GM19023 (cell line): ENCODE results near the gene MYO7B.

Experiments used
- ATAC-seq: cut with Tn5 transposase; IDR thresholded peaks from one replicate; pipeline ENCODE4 v1.9.1; 2021; ENCODE audit warnings: mild to moderate bottlenecking, moderate library complexity; ENCODE audit not compliant: unreplicated experiment

MYO7B gene

DNA sequence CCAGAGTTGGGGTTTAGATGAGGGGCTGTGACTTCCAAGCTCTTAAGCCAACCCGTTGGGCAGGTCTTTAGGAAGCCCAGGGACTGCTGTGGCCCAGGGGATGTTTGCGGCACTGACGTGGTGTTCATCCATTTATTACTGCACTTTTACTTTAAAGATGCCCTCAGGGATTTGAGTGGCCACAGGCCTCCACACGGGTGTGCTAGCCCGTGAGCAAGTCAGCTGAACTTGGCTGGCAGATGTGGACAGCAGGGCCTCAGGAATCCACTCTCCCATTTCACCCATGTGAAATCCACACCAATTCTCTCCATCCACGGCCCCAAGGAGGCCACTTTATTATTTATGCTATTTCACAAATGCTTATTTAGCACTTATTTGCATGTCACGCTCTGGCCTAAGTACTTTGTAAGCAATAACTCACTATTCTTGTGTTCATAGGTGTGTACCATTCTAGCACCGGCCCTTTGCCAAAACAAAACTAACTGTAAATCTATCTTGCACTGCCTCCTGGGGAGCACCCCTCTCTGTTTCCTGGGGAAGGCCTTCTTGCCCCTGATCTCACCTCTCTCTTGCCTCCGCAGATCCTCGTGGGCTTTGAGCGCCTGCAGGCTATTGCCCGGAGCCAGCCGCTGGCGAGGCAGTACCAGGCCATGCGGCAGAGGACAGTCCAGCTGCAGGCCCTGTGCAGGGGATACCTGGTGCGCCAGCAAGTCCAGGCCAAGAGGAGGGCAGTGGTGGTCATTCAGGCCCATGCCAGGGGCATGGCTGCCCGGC is 71.3 kb downstream of the MYO7B start:
- ATAC-seq, result no peak

- no peak for ATAC-seq
Observed at GRCh38 chr2:127607399-127607908, 72.0 kb downstream of the MYO7B start.

DNA sequence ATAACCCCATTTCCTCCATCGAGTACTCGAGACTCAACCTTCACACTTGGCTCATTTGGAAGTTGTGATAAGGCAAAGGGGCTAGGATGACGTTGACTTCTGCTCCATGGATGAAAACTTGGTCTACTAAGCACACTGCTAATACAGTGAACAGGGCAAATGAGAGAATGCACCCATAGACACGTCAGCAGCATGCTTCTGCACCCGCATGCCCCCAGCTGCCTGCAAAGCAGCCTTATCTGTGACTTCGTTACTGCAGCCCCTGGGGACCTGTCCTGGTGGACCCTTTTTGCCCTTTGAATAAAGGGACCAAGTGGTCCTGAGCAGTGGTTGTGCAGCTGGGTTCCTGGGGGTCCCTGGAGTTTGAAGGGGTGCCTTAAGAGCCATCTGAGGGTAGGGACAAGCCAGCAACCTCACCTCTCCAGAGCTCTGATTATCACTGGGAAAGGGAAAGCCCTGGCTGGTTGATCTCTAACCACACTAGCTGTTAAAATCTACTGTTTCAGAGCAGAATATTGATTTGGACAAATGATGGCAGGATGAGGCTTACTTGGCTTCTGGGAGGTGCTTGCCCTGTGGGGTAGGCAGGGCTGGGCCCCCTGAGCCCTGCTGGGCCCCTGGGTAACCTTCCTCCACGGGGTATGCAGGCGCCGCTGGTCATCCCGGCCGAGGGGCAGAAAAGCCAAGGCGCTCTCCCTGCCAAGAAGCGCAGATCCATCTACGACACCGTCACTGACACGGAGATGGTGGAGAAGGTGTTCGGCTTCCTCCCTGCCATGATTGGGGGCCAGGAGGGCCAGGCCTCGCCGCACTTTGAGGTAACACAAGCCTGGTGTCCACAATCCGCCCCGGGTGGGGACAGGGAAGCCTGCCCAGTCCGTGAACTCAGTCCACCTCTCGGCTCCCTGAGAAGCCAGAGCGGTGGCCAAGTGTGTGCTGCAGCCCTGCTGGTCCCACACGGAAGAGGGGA is 72.9 kb downstream of the MYO7B start:
- ATAC-seq, result no peak

GRCh38 chr2:127609031-127609751 is 73.7 kb downstream of the MYO7B start:
- no peak for ATAC-seq

GRCh38 chr2:127609818-127610217 is 74.3 kb downstream of the MYO7B start:
- ATAC-seq, result no peak

DNA sequence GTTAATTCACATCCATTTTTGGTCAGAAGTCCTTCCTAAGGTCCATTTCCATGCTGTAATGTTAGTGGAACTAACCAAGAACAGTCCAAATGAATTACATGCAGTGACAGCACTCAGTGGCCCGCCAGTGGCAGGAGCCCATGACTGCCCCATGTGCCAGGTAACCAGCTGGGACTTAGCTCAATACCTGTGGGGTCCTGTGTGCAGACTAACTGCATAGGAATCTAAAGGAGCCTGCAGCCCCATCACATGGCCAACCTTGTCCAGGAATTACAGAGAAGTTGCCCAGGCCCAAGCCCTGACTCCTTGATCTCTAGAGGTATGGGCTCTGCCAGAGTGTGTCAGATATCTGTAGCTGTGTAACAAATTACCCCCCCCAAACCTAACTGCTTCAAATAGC is 75.1 kb downstream of the MYO7B start:
- no peak for ATAC-seq

GRCh38 chr2:127611076-127611925 is 75.8 kb downstream of the MYO7B start:
- ATAC-seq, result no peak

DNA sequence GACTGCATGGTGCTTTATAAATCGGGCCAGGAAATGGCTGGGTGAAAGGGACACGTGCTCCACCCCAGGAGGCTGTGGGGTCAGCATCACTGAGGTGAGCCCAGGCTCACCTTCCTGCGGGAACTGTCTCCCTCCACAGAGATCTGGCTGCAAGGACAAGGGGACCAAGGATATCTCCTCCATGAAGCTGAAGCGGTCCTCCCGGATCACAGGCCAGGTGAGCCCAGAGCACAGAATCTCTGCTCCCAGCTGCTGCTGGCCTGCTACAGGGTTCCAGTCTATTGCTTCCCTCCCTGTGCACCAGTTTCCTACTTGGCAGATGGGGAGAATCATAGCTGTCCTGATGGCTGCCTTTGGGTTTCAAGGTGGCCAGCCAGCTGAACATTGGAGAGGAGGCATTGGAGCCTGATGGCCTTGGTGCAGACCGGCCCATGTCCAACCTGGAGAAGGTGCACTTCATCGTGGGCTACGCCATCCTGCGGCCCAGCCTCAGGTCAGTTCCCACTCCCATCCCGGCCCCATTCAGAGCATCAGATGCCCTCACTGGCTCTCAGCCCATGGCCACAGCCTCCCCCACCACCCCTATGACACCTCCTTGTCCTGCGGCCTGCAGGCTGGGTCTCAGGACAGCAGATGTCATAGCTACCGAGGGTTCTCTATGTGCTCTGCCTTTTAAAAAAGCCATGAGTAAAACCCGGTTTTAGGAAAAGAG is 76.8 kb downstream of the MYO7B start:
- ATAC-seq, result no peak

- ATAC-seq, result no peak
Observed at GRCh38 chr2:127614246-127614645, 78.8 kb downstream of the MYO7B start.

DNA sequence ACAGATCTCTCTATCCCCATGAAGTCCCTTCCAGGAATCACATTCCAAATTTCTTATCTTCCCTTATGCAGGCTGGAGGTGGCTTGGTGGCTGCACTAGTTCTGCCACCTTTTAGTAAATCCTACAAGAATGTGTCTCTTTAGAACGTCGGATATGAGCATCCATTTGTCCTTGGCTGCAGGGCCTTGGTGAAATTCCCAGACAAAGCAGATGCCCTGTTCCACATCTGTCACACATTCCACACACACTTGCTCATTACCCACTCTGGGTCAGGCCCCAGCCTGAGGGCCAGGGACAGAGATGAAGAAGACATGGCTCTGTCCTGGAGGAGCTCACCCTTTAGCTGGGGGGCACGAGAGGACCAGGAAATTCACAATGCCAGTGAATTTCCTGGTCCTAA is 79.2 kb downstream of the MYO7B start:
- ATAC-seq, result no peak

DNA sequence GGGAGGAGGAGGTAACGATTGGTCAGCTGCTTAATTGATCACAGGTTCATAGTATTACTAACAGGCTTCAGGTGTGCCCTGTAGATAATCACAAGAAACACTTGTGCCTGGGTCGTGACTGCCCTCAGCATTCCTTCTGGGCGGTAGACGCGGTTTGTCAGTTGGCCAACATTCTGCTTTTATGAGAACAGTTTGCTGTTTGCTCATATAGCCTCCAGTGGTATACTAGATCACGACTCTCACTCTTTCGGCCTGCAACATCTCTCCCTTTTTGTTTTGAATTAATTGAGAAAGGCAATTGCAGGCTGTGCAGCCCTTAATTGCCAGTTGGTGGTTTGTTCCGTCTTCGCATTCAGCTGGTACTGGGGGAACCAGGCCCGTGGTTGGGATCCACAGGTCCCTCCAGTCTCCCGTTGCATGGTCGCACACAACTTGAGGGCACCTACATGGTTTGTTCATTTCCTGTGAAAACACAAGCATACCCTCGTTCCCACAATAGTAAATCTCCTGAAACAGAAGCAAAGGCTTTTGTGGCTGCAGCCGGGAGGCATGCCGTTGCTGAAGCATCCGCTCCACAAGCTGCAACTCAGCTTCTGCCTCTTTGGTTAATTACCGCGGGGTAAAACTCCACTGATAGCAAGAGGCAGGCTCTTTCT is 80.2 kb downstream of the MYO7B start:
- ATAC-seq, result no peak

DNA sequence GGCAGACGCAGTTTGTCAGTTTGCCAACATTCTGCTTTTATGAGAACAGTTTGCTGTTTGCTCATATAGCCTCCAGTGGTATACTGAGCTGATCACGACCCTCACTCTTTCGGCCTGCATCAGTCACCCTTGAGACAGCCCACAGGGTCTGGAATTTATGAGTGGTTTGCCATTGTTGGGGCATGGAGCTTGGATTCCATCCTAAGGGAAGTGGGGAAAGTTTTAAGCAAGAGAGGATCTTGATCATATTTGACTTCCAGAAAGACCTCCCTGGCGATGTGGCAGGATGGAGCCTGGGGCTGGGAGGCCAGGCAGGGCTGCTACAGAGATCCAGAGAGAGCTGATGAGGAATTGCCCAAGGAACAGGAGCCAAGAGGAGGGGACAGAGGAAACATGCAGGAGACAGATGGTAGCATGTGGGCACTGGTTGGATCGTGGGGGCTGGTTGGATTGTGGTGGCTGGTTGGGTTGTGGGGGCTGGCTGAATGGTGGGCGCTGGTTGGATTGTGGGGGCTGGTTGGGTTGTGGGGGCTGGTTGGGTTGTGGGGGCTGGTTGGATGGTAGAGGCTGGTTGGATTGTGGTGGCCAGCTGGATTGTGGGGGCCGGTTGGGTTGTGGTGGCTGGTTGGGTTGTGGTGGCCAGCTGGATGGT is 83.2 kb downstream of the MYO7B start:
- no peak for ATAC-seq

DNA sequence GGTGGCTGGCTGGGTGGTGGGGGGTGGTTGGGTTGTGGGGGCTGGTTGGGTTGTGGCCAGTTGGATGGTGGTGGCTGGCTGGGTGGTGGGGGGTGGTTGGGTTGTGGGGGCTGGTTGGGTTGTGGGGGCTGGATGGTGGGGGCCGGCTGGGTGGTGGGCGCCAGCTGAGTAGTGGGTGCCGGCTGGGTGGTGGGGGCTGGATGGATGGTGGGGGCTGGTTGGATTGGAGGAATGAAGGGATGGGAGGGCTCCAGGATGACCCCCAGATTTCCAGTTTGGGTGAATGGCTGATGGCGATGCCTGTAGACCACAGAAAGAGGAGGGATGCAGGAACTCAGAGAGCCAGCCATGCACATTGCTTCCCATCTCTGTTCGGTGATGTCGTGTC is 83.7 kb downstream of the MYO7B start:
- ATAC-seq, result no peak

DNA sequence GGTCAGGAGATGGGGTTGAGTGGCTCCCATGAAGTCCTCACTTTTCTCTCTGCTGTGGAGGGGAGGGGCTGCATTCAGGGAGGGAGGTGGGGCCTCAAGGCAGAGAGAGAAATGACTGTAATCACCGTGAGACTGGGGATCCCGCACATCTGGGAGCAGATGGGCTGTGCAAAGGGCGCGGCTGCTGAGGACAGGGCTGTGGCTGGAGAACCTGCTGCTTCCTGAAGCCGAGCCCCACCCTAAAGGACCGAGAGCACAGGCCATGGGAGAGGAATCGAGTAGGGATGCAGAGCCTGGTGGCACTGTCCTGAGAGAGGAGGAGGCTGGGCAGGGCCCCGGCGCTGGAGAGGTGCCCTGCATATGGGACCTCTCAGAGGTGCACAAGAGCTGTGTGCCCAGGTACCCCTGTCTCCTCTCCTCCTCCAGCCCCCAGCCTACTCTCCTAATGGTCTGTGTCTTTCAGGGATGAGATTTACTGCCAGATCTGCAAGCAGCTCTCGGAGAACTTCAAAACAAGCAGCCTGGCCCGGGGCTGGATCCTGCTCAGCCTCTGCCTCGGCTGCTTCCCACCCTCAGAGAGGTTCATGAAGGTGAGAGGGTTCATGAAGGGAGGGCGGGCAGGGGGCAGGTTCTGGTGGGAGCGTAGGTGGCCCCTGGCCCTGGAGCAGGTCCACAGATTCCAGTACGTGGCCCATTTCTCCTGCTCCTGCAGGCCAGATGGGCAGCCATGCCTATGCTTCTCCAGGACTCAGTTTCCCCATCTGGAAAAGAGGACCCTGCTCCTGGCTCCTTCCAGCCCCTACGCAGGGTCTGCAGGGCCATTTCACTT is 84.6 kb downstream of the MYO7B start:
- peak; percentile 62 for ATAC-seq

DNA sequence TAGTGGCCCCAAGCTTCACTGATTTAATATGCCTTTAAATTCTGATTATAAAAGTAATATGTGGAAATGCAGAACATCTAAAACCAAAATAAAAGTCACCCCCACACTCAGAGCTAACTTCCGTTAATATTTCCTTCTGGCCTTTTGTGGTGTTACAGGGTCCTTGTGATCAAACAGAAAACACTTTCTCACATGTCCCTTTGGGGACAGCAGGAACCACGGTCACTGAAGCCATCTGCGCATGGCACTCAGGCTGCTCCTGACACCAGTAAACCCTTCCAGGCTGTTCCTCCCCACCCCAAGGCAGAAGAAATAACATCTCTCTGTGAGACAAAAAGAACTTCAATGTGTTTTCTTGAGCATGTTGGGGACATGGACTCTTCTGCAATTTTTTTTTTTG is 85.4 kb downstream of the MYO7B start:
- no peak for ATAC-seq

GRCh38 chr2:127621981-127622431 is 86.5 kb downstream of the MYO7B start:
- ATAC-seq, result no peak

- no peak for ATAC-seq
Observed at GRCh38 chr2:127622561-127623387, 87.3 kb downstream of the MYO7B start.
